Activated naive CD4-positive, alpha-beta T cell treated with anti-CD3 and anti-CD28 coated beads, Interleukin-2, amount 50 U/mL, for 16 hours (primary cell): Measurements from ENCODE around the gene CLDN5.
A peak's percentile ranks its signal among the peaks of the same experiment; 100 is the strongest.

Source experiments
- DNase-seq: peaks from one replicate; pipeline ENCODE4 v3.0.0-alpha.2; 2020

CLDN5 gene

GRCh38 chr22:19478901-19479354 lies 45.3 kb downstream of the CLDN5 start, which contains the start of gene UFD1:
Gene UFD1, minus strand, starts transcription at chr22:19479193. Its CDS starts 108 bp downstream, at chr22:19479085.
- peak; percentile 82 for DNase-seq

GRCh38 chr22:19478045-19478900 lies 45.9 kb downstream of the CLDN5 start:
- DNase-seq, result peak; percentile 28

GRCh38 chr22:19477321-19478044 lies 46.7 kb downstream of the CLDN5 start:
- no peak for DNase-seq

- no peak for DNase-seq
Observed at GRCh38 chr22:19476023-19476422, 48.2 kb downstream of the CLDN5 start.

GRCh38 chr22:19473578-19473977 lies 50.6 kb downstream of the CLDN5 start:
- DNase-seq, result no peak
